HG03378 (cell line): ENCODE measurements around the gene SMURF2.
"Not testable (repeated sequence)": the region's sequence is repeated elsewhere in the genome, so short reads cannot be mapped to it uniquely, and the experiment has no call there.

Experiments
- ATAC-seq: cut with Tn5 transposase; IDR thresholded peaks from one replicate; pipeline ENCODE4 v1.9.1; 2021; ENCODE audit warnings: mild to moderate bottlenecking, moderate library complexity; ENCODE audit not compliant: unreplicated experiment

The SMURF2 gene

GRCh38 chr17:64632606-64633005 is 29.5 kb downstream of the SMURF2 start:
- no peak for ATAC-seq

- no peak for ATAC-seq
Measured at GRCh38 chr17:64632194-64632593, 29.9 kb downstream of the SMURF2 start.

GRCh38 chr17:64630309-64631223 is 31.5 kb downstream of the SMURF2 start:
- ATAC-seq, result no peak

GRCh38 chr17:64628641-64629040 is 33.5 kb downstream of the SMURF2 start:
- ATAC-seq, result peak; percentile 55

- ATAC-seq, result no peak
Measured at GRCh38 chr17:64627797-64628196, 34.3 kb downstream of the SMURF2 start.

- ATAC-seq, result no peak
Measured at GRCh38 chr17:64626827-64627226, 35.3 kb downstream of the SMURF2 start.

GRCh38 chr17:64625541-64625940 is 36.6 kb downstream of the SMURF2 start:
- no peak for ATAC-seq

- ATAC-seq, result no peak
Measured at GRCh38 chr17:64622931-64623654, 39.0 kb downstream of the SMURF2 start.

GRCh38 chr17:64621772-64622171 is 40.3 kb downstream of the SMURF2 start:
- no peak for ATAC-seq

- ATAC-seq, result no peak
Measured at GRCh38 chr17:64618848-64619247, 43.3 kb downstream of the SMURF2 start.

GRCh38 chr17:64617125-64617780 is 44.9 kb downstream of the SMURF2 start:
- no peak for ATAC-seq

- ATAC-seq, result no peak
Measured at GRCh38 chr17:64615028-64615677, 47.0 kb downstream of the SMURF2 start.

- no peak for ATAC-seq
Measured at GRCh38 chr17:64614266-64615027, 47.7 kb downstream of the SMURF2 start.

GRCh38 chr17:64611369-64611768 is 50.7 kb downstream of the SMURF2 start:
- ATAC-seq, result no peak

- not testable (repeated sequence) for ATAC-seq
Measured at GRCh38 chr17:64610244-64610643, 51.9 kb downstream of the SMURF2 start.

GRCh38 chr17:64608571-64608981 is 53.5 kb downstream of the SMURF2 start:
- ATAC-seq, result no peak

- ATAC-seq, result no peak
Measured at GRCh38 chr17:64607862-64608565, 54.1 kb downstream of the SMURF2 start.

GRCh38 chr17:64604532-64604931 is 57.6 kb downstream of the SMURF2 start:
- ATAC-seq, result not testable (repeated sequence)

- no peak for ATAC-seq
Measured at GRCh38 chr17:64603987-64604386, 58.1 kb downstream of the SMURF2 start.

GRCh38 chr17:64599827-64600226 is 62.3 kb downstream of the SMURF2 start:
- ATAC-seq, result no peak
